Keratinocyte (primary cell): Measurements from ENCODE around the gene RDH12.

ENCODE experiments used
- CTCF ChIP-seq, 3 experiments: IDR thresholded peaks in 1 of 3; conservative IDR thresholded peaks in 1 of 3; optimal IDR thresholded peaks in 1 of 3; 2 replicates in 2 of 3; 3 replicates in 1 of 3; pipeline versions ENCODE3 to v1.5.1; 2011; ENCODE audit warnings: low read length in 3 of 3, mild to moderate bottlenecking in 3 of 3, moderate library complexity in 2 of 3, control low read depth in 1 of 3, inconsistent platforms in 1 of 3; ENCODE audit not compliant: insufficient read depth in 2 of 3; ENCODE audit errors: extremely low read depth in 1 of 3
- EZH2 ChIP-seq: IDR thresholded peaks from one replicate; pipeline ENCODE4 v1.6.1; 2012; ENCODE audit warnings: inconsistent platforms, mild to moderate bottlenecking, low read length, moderate library complexity

GRCh38 chr14:67768219-67768618 lies 66.5 kb downstream of the RDH12 start:
- TF ChIP-seq CTCF (optimal IDR thresholded peaks at IDR 0.05 in 1 of 3, IDR thresholded peaks at IDR 0.05 in 1 of 3, conservative IDR thresholded peaks at IDR 0.05 in 1 of 3; ENCODE audit: extremely low read depth in 1 of 3, insufficient read depth in 2 of 3, low read length in 3 of 3) = no peak
- TF ChIP-seq EZH2 = no peak
